GM12878 (cell line): ENCODE measurements around the gene AJUBA. TPM values are rescaled to one million over a fixed set of nuclear protein-coding genes. Genes with fewer than 3 reads are reported as not detected.

Experiments
- ATAC-seq: fragments of 200-7000 bp; cut with Tn5 transposase; 3 replicates; pipeline ENCODE4 v1.9.1; 2020; ENCODE audit warnings: mild to moderate bottlenecking, moderate library complexity
- BruUV-seq: library from RNA; stranded (reverse); fragments of 400-500 nt; replicated peaks from 2 replicates; lab custom pipeline; 2021; lab: Mats Ljungman, UMichigan
- CTCF ChIA-PET: fragments of 300-600 bp; sonication (Branson Sonifier 250); formaldehyde crosslinking; extraction: SDS; loops from one replicate; lab custom pipeline; 2021; ENCODE audit warnings: inconsistent platforms; lab: Yijun Ruan, JAX
- POLR2A ChIA-PET: fragments of 350-600 bp; formaldehyde crosslinking; extraction: SDS; loops from one replicate; lab custom pipeline; 2021; ENCODE audit warnings: inconsistent platforms; lab: Charles Lee
- RAD21 ChIA-PET: fragments of 300-600 bp; sonication (Branson Sonifier 250); formaldehyde crosslinking; loops from one replicate; lab custom pipeline; 2023; ENCODE audit warnings: antibody characterized with exemption; ENCODE audit not compliant: unreplicated experiment; lab: Charles Lee
- SMC1A ChIA-PET: fragments of 300-600 bp; sonication (Branson Sonifier 250); formaldehyde crosslinking; loops from one replicate; lab custom pipeline; 2023; ENCODE audit not compliant: unreplicated experiment, uncharacterized antibody; lab: Charles Lee
- DNase-seq: peaks from one replicate; pipeline ENCODE4 v3.0.0-alpha.2; 2011; ENCODE audit warnings: low read depth, low spot score
- FAIRE-seq: peaks from 3 replicates; lab custom pipeline; 2011; peaks lifted over from hg19 to GRCh38; lab: Jason Lieb, UNC
- H2AFZ ChIP-seq: 2 replicates; pipeline ENCODE4 v1.6.0; 2011; ENCODE audit warnings: low read depth, low read length, control low read depth; ENCODE audit not compliant: control insufficient read depth
- H3K27ac ChIP-seq: 2 replicates; pipeline ENCODE4 v1.5.1; 2011; ENCODE audit warnings: control low read depth; ENCODE audit not compliant: control insufficient read depth, insufficient read depth
- H3K27me3 ChIP-seq, 2 experiments: replicated peaks in 1 of 2; 2 replicates each; pipeline versions ENCODE4 v1.6.0 to v1.6.1; 2011; ENCODE audit warnings: low read length in 1 of 2; ENCODE audit not compliant: control insufficient read depth in 2 of 2, insufficient read depth in 2 of 2
- H3K36me3 ChIP-seq, 2 experiments: 2 replicates each; pipeline ENCODE4 v1.5.1; 2011; ENCODE audit warnings: low read length in 1 of 2; ENCODE audit not compliant: control insufficient read depth in 2 of 2, insufficient read depth in 2 of 2
- H3K4me1 ChIP-seq: 2 replicates; pipeline ENCODE4 v1.6.1; 2011; ENCODE audit warnings: mild to moderate bottlenecking, low read length, moderate library complexity, mixed read lengths; ENCODE audit not compliant: control insufficient read depth, insufficient read depth
- H3K4me2 ChIP-seq: 2 replicates; pipeline ENCODE4 v1.6.0; 2011; ENCODE audit warnings: control low read depth; ENCODE audit not compliant: control insufficient read depth, insufficient read depth
- H3K4me3 ChIP-seq: fragments of 200-600 bp; sonication (generic); 2 replicates; pipeline ENCODE4 v1.5.1; 2016
- H3K79me2 ChIP-seq: 2 replicates; pipeline ENCODE4 v1.6.0; 2011; ENCODE audit warnings: low read length; ENCODE audit not compliant: control insufficient read depth, insufficient read depth
- H3K9ac ChIP-seq: 2 replicates; pipeline ENCODE4 v1.8.0; 2011; ENCODE audit warnings: low read length, control low read depth, mixed read lengths; ENCODE audit not compliant: control insufficient read depth, insufficient read depth
- H3K9me3 ChIP-seq: replicated peaks from 3 replicates; pipeline ENCODE4 v1.5.1; 2011; ENCODE audit warnings: mild to moderate bottlenecking, low read length; ENCODE audit not compliant: control insufficient read depth, insufficient read depth
- H4K20me1 ChIP-seq: 2 replicates; pipeline ENCODE4 v1.6.0; 2011; ENCODE audit not compliant: control insufficient read depth, insufficient read depth
- E2F8 ChIP-seq: fragments of 450-650 bp; IDR thresholded peaks from 2 replicates; pipeline ENCODE4 v1.6.1; 2018; ENCODE audit warnings: mild to moderate bottlenecking, low read depth, moderate library complexity; ENCODE audit not compliant: partially characterized antibody
- KDM1A ChIP-seq: fragments of 200-600 bp; sonication (generic); IDR thresholded peaks from 2 replicates; pipeline ENCODE4 v1.6.1; 2016; ENCODE audit warnings: borderline replicate concordance
- LARP7 ChIP-seq: fragments of 450-650 bp; IDR thresholded peaks from 2 replicates; pipeline ENCODE4 v1.6.1; 2017; ENCODE audit warnings: mild to moderate bottlenecking
- NBN ChIP-seq: fragments of 450-650 bp; IDR thresholded peaks from 2 replicates; pipeline ENCODE4 v1.6.1; 2016
- PAX5 ChIP-seq: IDR thresholded peaks from 2 replicates; pipeline ENCODE4 v1.6.1; 2011; ENCODE audit warnings: low read depth, low read length, borderline replicate concordance
- PAX8 ChIP-seq: fragments of 450-650 bp; IDR thresholded peaks from 2 replicates; pipeline ENCODE4 v1.6.1; 2017; ENCODE audit warnings: mild to moderate bottlenecking, moderate library complexity
- POLR2A ChIP-seq: IDR thresholded peaks from 2 replicates; pipeline ENCODE4 v1.6.1; 2011; ENCODE audit warnings: low read depth, mild to moderate bottlenecking, low read length
- RELA ChIP-seq: fragments of 450-650 bp; IDR thresholded peaks from 2 replicates; pipeline ENCODE4 v1.8.0; 2014; ENCODE audit warnings: borderline replicate concordance; ENCODE audit not compliant: partially characterized antibody
- SMAD5 ChIP-seq: IDR thresholded peaks from 2 replicates; pipeline ENCODE4 v1.6.1; 2016; ENCODE audit warnings: antibody characterized with exemption, low read depth
- SUPT20H ChIP-seq: IDR thresholded peaks from 2 replicates; pipeline ENCODE4 v1.6.1; 2011; ENCODE audit warnings: low read depth, mild to moderate bottlenecking, low read length, moderate library complexity, borderline replicate concordance; ENCODE audit not compliant: control insufficient read depth
- WRNIP1 ChIP-seq: IDR thresholded peaks from 2 replicates; pipeline ENCODE4 v1.6.1; 2011; ENCODE audit warnings: low read depth, low read length, improper control_type of control experiment, borderline replicate concordance
- ZBED1 ChIP-seq: IDR thresholded peaks from 2 replicates; pipeline ENCODE4 v1.6.1; 2016; ENCODE audit warnings: borderline replicate concordance
- ZBTB11 ChIP-seq: fragments of 450-650 bp; formaldehyde crosslinking; IDR thresholded peaks from 2 replicates; pipeline ENCODE4 v1.5.0; 2022; ENCODE audit warnings: mild to moderate bottlenecking, missing genetic modification characterization
- WGBS: methylation state at CpG from one replicate; pipeline ENCODE4 v1.1.6; 2016; ENCODE audit warnings: low lambda C conversion rate; ENCODE audit not compliant: insufficient replicate concordance, insufficient coverage; ENCODE audit errors: missing lambda C conversion rate; 5-methylcytosine and 5-hydroxymethylcytosine counted together
- in situ Hi-C: fragments of 300-500 bp; cut with MboI; formaldehyde crosslinking; loops from 9 replicates; pipeline ENCODE4 v1.14.3; 2018; ENCODE audit warnings: mixed read lengths
- intact Hi-C: fragments of 100-400 bp; cut with micrococcal nuclease; formaldehyde crosslinking; loops from one replicate; pipeline ENCODE4 v1.14.2; 2022; ENCODE audit not compliant: unreplicated experiment
- polyA plus RNA-seq, 11 experiments: library from polyadenylated mRNA; depleted of rRNA in 4 of 11; unstranded in 6 of 11; stranded (reverse) in 5 of 11; fragments of >200 nt; fragmentation: Nextera tagmentation in 4 of 11; fragmentation: Illumina TruSeq in 1 of 11; extraction: Ambion mirVana in 4 of 11; extraction: Trizol in 1 of 11; gene quantifications; 1 replicate in 1 of 11; 2 replicates in 10 of 11; pipeline versions ENCODE4 v1.2.1 to v1.2.3, GENCODE V29; 2011 to 2016; ENCODE audit warnings: inconsistent platforms in 2 of 11, missing spikeins in 2 of 11, low read depth in 1 of 11
- total RNA-seq, 4 experiments: library from RNA; depleted of rRNA in 3 of 4; stranded (reverse); fragments of >200 nt in 3 of 4; fragmentation: Illumina TruSeq in 1 of 4; extraction: Trizol in 1 of 4; gene quantifications; 2 replicates each; pipeline versions ENCODE4 v1.2.1 to v1.2.3, GENCODE V29; 2013 to 2021
- TF ChIP-seq, protein P1 (sequence below): fragments of 450-650 bp; IDR thresholded peaks from 2 replicates; pipeline ENCODE4 v1.6.1; 2014; ENCODE audit warnings: mild to moderate bottlenecking

The AJUBA gene
- total and polyA plus RNA-seq, 10 of the 15 experiments (the other 5 are each of a cell fraction or from before 2014, with no cell fraction given): 0.03 to 18.1 (median 0.36) TPM; not detected in 1

GRCh38 chr14:22978487-22978837 is 3.9 kb downstream of the AJUBA start:
- DNase-seq (no peak), ATAC-seq (no peak), FAIRE-seq (no peak)
- H3K4me3 ChIP-seq: no peak overlapping the region
- no peaks in the 10 kb centered on the region for H3K79me2 ChIP-seq
- POLR2A ChIA-PET: interaction anchor here (0.5 to 0.9 kb wide), 2 partner anchors 14 to 17 kb away, joined by 3 to 4 read pairs; no protein-coding TSS in a partner anchor
- BruUV-seq: no TSS peak
- H3K27ac ChIP-seq: no peak overlapping the region
- in situ Hi-C loops: no loop called here
- H3K4me1 ChIP-seq: no peaks in the 10 kb centered on the region; the same call in 1 of the 2 replicates
- no peak for TF ChIP-seq KDM1A
- TF ChIP-seq SUPT20H: no peak
- TF ChIP-seq POLR2A: no peak
- no peak for TF ChIP-seq NBN
- TF ChIP-seq E2F8: no peak
- TF ChIP-seq ZBTB11: no peak
- TF ChIP-seq SMAD5: no peak
- TF ChIP-seq, protein P1, sequence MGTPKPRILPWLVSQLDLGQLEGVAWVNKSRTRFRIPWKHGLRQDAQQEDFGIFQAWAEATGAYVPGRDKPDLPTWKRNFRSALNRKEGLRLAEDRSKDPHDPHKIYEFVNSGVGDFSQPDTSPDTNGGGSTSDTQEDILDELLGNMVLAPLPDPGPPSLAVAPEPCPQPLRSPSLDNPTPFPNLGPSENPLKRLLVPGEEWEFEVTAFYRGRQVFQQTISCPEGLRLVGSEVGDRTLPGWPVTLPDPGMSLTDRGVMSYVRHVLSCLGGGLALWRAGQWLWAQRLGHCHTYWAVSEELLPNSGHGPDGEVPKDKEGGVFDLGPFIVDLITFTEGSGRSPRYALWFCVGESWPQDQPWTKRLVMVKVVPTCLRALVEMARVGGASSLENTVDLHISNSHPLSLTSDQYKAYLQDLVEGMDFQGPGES: no peak
- no peak for TF ChIP-seq PAX8
- no peak for TF ChIP-seq LARP7
- TF ChIP-seq RELA: no peak
- TF ChIP-seq PAX5: no peak
- TF ChIP-seq WRNIP1: no peak
- no peak for TF ChIP-seq ZBED1
- no peak overlapping the region for H3K4me2 ChIP-seq
- 48% methylated on average over 3 of the region's 3 CpGs for WGBS
- peaks cover 4 to 13% of the 10 kb centered on the region in 2 experiments for H3K27me3 ChIP-seq
- no peak overlapping the region for H2AFZ ChIP-seq
- no peaks in the 10 kb centered on the region for H3K36me3 ChIP-seq
- CTCF ChIA-PET: interaction anchor here (1.7 to 13.2 kb wide), 11 partner anchors 7 to 408 kb away, joined by 5 to 370 read pairs (median 27); partner anchors contain the start of genes AJUBA, CDH24, HAUS4 and PRMT5
- intact Hi-C loops: no loop called here
- no peaks in the 10 kb centered on the region for H3K9me3 ChIP-seq
- H4K20me1 ChIP-seq: no peaks in the 10 kb centered on the region
- RAD21 ChIA-PET: interaction anchor here (1.2 to 8.8 kb wide), 3 partner anchors 8 to 49 kb away, joined by 3 to 110 read pairs (median 15); partner anchors contain the start of gene PRMT5
- SMC1A ChIA-PET: interaction anchor here (1.0 to 4.2 kb wide), 7 partner anchors 8 to 93 kb away, joined by 3 to 34 read pairs (median 4); partner anchors contain the start of genes CDH24 and HAUS4
- H3K9ac ChIP-seq: no peak overlapping the region
